Measurements from ENCODE around the gene RRP1.

Gene RRP1

GRCh38 chr21:43797415-43797814 is 8.0 kb downstream of the RRP1 start:
- H4K20me1 ChIP-seq (ENCODE audit: low read depth, low read length), result no peaks in the 10 kb centered on the region; the same call in 1 of the 2 replicates
- H3K27ac ChIP-seq (ENCODE audit: low read depth, low read length), result no peak overlapping the region
- H3K9ac ChIP-seq (ENCODE audit: low read length), result no peak overlapping the region
- no peaks in the 10 kb centered on the region for H3K9me3 ChIP-seq (ENCODE audit: insufficient read depth, low read length)
- H3K4me3 ChIP-seq (ENCODE audit: insufficient read depth, low read length, poor library complexity, severe bottlenecking), result no peak overlapping the region
- H2AFZ ChIP-seq (ENCODE audit: low read depth, low read length, severe bottlenecking), result no peak overlapping the region
- peaks cover 10% of the 10 kb centered on the region; the same call in 1 of the 2 replicates for H3K79me2 ChIP-seq (ENCODE audit: insufficient read depth, low read length)
- H3F3A ChIP-seq (ENCODE audit: insufficient read depth), result no peaks in the 10 kb centered on the region
- no peak overlapping the region for H3K4me2 ChIP-seq (ENCODE audit: low read depth, low read length, poor library complexity, severe bottlenecking)
- no peaks in the 10 kb centered on the region for H3K9me2 ChIP-seq (replicated peaks; ENCODE audit: insufficient read depth, low read length)
- H3K36me3 ChIP-seq (ENCODE audit: low read length), result no peaks in the 10 kb centered on the region; the same call in 1 of the 2 replicates
- no peak for TF ChIP-seq EZH2phosphoT487 (conservative IDR thresholded peaks at IDR 0.05; ENCODE audit: low read length)
- TF ChIP-seq, protein P1, sequence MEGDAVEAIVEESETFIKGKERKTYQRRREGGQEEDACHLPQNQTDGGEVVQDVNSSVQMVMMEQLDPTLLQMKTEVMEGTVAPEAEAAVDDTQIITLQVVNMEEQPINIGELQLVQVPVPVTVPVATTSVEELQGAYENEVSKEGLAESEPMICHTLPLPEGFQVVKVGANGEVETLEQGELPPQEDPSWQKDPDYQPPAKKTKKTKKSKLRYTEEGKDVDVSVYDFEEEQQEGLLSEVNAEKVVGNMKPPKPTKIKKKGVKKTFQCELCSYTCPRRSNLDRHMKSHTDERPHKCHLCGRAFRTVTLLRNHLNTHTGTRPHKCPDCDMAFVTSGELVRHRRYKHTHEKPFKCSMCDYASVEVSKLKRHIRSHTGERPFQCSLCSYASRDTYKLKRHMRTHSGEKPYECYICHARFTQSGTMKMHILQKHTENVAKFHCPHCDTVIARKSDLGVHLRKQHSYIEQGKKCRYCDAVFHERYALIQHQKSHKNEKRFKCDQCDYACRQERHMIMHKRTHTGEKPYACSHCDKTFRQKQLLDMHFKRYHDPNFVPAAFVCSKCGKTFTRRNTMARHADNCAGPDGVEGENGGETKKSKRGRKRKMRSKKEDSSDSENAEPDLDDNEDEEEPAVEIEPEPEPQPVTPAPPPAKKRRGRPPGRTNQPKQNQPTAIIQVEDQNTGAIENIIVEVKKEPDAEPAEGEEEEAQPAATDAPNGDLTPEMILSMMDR (IDR thresholded peaks at IDR 0.05; ENCODE audit: insufficient read depth, low read length, poor library complexity, severe bottlenecking), result no peak
- no peaks in the 10 kb centered on the region for H3K27me3 ChIP-seq (ENCODE audit: low read length)

GRCh38 chr21:43797925-43798715 is 8.7 kb downstream of the RRP1 start:
- Histone ChIP-seq H3K9me3 (ENCODE audit: insufficient read depth, low read length) (no peaks in the 10 kb centered on the region), H3K79me2 (ENCODE audit: insufficient read depth, low read length) (0 out of 2 replicates have a peak, but pooled peaks cover 4% of the 10 kb centered on the region), H3K27ac (ENCODE audit: low read depth, low read length) (no peak overlapping the region), H4K20me1 (ENCODE audit: low read depth, low read length) (no peaks in the 10 kb centered on the region; the same call in 1 of the 2 replicates), H3K27me3 (ENCODE audit: low read length) (no peaks in the 10 kb centered on the region), H3K9ac (ENCODE audit: low read length) (no peak overlapping the region), H3K4me3 (ENCODE audit: insufficient read depth, low read length, poor library complexity, severe bottlenecking) (no peak overlapping the region), H3K36me3 (ENCODE audit: low read length) (no peaks in the 10 kb centered on the region; the same call in 1 of the 2 replicates), H3F3A (ENCODE audit: insufficient read depth) (no peaks in the 10 kb centered on the region), H2AFZ (ENCODE audit: low read depth, low read length, severe bottlenecking) (no peak overlapping the region), H3K4me2 (ENCODE audit: low read depth, low read length, poor library complexity, severe bottlenecking) (no peak overlapping the region), H3K9me2 (replicated peaks; ENCODE audit: insufficient read depth, low read length) (no peaks in the 10 kb centered on the region)
- TF ChIP-seq, protein P1 (IDR thresholded peaks at IDR 0.05; ENCODE audit: insufficient read depth, low read length, poor library complexity, severe bottlenecking), result no peak
- TF ChIP-seq EZH2phosphoT487 (conservative IDR thresholded peaks at IDR 0.05; ENCODE audit: low read length), result no peak

- Histone ChIP-seq H4K20me1 (ENCODE audit: low read depth, low read length) (no peaks in the 10 kb centered on the region), H3K27ac (ENCODE audit: low read depth, low read length) (no peak overlapping the region), H3K9me3 (ENCODE audit: insufficient read depth, low read length) (no peaks in the 10 kb centered on the region), H3K27me3 (ENCODE audit: low read length) (no peaks in the 10 kb centered on the region), H3F3A (ENCODE audit: insufficient read depth) (no peaks in the 10 kb centered on the region), H3K9ac (ENCODE audit: low read length) (no peak overlapping the region), H3K4me2 (ENCODE audit: low read depth, low read length, poor library complexity, severe bottlenecking) (no peak overlapping the region), H3K4me3 (ENCODE audit: insufficient read depth, low read length, poor library complexity, severe bottlenecking) (no peak overlapping the region), H3K36me3 (ENCODE audit: low read length) (no peaks in the 10 kb centered on the region; the same call in 1 of the 2 replicates), H3K79me2 (ENCODE audit: insufficient read depth, low read length) (no peaks in the 10 kb centered on the region), H2AFZ (ENCODE audit: low read depth, low read length, severe bottlenecking) (no peak overlapping the region), H3K9me2 (replicated peaks; ENCODE audit: insufficient read depth, low read length) (no peaks in the 10 kb centered on the region)
- TF ChIP-seq, protein P1 (IDR thresholded peaks at IDR 0.05; ENCODE audit: insufficient read depth, low read length, poor library complexity, severe bottlenecking), result no peak
- TF ChIP-seq EZH2phosphoT487 (conservative IDR thresholded peaks at IDR 0.05; ENCODE audit: low read length), result no peak
Measured at GRCh38 chr21:43799301-43799840, 10.0 kb downstream of the RRP1 start.
